HG03469 (cell line): ENCODE data around the gene LRP2.
"Not testable (repeated sequence)": the region's sequence is repeated elsewhere in the genome, so short reads cannot be mapped to it uniquely, and the experiment has no call there.

Source experiments
- ATAC-seq: cut with Tn5 transposase; IDR thresholded peaks from one replicate; pipeline ENCODE4 v1.9.1; 2021; ENCODE audit warnings: mild to moderate bottlenecking, moderate library complexity, moderate number of reproducible peaks; ENCODE audit not compliant: unreplicated experiment

Gene LRP2

GRCh38 chr2:169348321-169349024 is 13.9 kb downstream of the LRP2 start:
- ATAC-seq = no peak

GRCh38 chr2:169345486-169346437 is 16.6 kb downstream of the LRP2 start:
- no peak for ATAC-seq

DNA sequence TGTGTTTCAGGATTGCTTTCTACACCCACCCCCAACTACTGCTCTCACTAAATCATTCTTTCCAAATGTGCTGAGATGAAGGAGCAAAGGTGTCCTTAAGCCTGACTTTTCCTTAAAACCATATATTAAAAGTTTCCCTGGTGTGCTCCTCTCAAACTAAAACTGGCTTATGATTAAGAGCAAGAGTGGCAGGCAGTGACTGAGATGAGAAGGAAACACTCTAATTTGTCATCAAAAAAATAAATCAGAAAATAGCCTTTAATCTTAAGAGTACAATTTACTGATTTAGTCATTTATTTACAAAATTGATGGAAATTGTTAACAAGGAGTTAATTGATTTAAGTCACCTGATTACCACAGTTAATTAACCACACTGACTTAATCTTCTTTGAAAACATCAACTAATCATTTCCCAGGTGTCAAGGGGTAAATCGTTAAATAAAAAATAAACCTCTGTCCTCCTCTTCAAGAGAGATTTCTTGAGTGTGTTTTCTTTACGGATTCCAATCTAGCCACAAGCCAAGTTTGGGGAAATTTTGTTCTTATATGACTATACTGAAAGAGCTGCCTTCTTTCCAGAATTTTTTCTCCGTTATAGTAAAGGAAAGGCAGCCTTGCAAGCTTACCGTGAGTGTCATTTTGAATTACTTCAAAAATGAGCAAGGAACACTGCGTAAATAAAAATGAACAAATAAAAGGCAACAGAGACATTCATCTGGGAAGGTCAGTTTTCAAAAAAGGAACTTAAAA is 17.4 kb downstream of the LRP2 start:
- no peak for ATAC-seq

- no peak for ATAC-seq
Measured at GRCh38 chr2:169343202-169343601, 19.1 kb downstream of the LRP2 start.

DNA sequence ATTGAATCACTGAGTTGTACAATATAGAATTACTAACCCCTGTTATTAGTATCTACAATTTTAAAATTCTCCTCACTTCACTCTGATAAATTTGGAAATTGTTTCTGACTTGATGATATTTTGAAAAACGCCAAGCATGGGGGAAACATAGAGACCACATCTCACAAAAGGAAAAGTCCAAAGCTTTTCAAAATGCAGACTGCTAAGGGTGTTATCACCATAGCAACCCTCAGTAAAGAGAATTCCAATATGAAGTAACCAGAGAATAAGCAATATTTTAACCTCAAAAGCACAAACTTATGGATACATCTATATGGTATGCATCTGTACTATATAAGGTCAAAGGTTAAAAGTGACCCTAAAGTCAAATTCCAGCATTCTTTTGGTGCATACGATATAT is 22.7 kb downstream of the LRP2 start:
- no peak for ATAC-seq

DNA sequence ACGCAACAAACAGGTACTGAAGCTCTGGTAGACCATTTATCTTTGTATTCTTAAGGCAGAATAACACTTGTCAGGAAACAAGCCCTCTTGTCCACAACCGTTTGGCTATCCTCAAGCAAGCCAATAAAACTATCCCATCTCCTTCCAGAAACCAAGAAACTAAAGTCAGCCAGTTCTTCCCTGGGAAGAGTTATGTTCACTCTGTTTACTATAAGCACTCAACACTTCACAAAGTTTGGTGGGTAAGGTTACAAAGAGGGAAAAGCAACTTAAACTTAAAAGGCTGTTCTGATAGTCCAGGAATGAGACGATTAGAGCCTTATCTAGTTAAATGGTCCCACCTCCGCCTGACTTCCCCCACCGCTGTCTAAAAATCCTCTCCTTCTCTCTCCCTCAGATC is 25.6 kb downstream of the LRP2 start:
- no peak for ATAC-seq

DNA sequence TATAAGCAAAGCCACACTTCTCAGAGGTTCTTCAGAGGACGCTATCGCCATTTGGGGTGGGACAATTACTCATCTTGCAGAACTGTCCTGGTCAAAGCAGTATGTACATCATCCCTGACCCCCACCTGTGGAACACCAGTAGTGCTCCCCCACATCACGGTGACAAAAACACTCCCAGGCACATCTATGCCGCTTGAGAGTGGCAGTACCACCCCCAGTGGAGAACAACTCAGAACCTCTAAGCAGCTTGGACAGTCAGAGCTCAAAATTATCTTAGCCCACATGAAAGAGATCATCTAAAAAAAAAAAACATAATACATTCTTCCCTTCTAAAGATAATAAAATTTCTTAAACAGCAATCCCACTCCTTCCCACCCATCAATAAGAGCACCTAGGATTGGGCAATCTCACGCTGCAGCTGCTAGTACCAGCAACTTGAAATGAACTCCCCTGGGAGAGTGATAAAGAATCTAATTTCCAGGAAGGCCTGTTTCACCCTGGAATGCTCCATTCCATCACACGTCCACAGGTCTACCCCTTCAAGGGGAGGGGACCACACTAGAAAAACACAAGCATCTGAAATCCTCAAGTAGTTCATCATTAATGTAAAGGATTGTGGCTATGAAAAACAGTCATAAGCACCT is 31.7 kb downstream of the LRP2 start:
- no peak for ATAC-seq

GRCh38 chr2:169329688-169330554 is 32.4 kb downstream of the LRP2 start:
- no peak for ATAC-seq

DNA sequence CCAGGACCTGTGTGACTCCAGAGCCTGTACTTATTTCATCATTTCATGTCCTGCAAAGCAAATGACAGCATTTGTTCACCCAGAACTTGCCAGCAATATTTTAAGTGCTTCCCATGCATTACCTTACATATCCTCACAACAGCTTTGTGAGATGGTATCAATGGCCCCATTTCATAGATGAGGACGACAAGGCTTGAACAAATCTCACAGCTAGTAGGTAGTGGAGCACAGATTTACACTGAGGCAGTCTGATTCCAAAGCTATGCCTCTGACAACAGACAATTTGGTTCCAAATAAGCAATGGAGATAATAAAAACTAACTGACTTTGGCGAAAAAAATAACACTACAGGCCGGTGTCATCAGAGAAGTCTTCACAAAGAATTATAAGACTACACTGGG is 33.5 kb downstream of the LRP2 start:
- ATAC-seq = no peak

DNA sequence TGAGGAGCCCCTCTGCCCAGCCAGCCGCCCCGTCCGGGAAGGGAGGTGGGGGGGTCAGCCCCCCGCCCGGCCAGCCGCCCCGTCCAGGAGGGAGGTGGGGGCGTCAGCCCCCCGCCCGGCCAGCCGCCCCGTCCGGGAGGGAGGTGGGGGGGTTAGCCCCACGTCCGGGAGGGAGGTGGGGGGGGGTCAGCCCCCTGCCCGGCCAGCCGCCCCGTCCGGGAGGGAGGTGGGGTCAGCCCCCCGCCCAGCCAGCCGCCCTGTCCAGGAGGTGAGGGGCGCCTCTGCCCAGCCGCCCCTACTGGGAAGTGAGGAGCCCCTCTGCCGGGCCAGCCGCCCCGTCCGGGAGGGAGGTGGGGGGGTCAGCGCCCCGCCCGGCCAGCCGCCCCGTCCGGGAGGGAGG is 34.5 kb downstream of the LRP2 start:
- not testable (repeated sequence) for ATAC-seq

GRCh38 chr2:169325886-169326285 is 36.4 kb downstream of the LRP2 start:
- ATAC-seq = not testable (repeated sequence)

DNA sequence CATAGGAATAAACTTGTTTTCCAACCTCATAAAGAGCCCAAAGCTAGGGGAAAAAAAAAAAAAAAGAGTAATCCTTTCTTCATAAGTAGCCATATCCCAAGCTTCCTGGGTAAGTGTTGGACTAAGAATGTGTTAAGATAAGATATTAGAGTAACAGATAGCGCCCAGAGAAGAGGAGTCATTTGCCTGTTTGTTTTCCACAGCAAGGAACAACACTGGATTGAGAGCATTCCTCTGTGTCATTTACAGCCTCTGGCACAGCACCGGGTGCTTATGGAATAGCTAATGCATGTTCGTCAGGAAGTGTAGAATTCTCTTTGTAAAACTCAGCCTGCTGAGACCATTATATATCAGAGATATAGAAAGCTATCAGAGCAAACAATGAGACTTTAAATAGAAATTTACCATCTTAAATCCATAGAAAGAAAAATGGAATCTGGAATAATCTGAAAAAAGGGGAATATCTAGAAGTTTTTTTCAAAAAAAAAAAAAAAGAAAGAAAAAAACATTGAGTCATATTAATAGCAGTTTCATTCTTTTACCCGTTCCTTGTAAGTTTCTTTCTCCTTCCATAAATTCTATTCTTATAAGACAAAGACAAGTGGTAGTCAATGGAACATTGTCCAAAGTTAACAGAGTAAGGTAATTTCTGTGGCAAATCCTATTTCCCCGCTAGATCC is 37.6 kb downstream of the LRP2 start:
- no peak for ATAC-seq

- no peak for ATAC-seq
Measured at GRCh38 chr2:169323841-169324240, 38.5 kb downstream of the LRP2 start.

DNA sequence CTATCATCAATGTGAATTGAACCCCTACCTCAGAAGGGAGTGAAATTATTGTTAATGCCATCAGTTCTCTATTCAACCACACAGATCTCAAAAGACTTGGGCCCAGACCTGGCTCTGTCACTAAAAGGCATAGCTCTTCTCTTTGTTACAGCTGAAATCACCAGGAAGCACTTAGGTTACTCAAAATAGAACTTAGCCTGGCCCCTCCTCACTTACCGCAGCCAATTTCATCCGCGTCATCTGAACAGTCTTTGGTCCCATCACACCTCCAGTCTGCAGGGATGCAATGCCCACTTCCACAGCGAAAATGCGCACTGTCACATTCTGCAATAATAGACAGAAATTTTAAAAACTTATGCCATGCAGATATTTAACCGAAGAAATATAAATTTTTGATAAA is 41.8 kb downstream of the LRP2 start:
- ATAC-seq = no peak

DNA sequence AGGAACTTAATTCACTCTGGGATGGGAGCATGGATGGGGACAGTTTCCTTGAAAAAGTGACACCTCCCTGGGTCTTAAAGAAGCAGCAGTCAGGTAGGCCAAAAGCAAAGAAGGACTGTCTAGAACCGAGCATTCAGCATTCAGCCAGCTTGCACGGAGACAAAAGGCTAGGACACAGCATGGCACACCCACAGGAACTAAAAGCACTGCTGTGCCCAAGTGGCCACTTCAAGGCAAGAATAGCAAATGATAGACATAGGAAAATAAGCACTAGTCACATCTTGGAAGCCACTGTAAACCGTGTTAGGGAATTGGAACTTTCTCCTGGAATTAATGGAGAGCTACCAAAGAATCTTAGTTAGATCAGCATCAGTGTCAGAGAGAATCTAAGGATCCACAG is 47.0 kb downstream of the LRP2 start:
- ATAC-seq = no peak

- not testable (repeated sequence) for ATAC-seq
Measured at GRCh38 chr2:169308349-169308748, 54.0 kb downstream of the LRP2 start.

GRCh38 chr2:169304689-169305088 is 57.6 kb downstream of the LRP2 start:
- not testable (repeated sequence) for ATAC-seq

DNA sequence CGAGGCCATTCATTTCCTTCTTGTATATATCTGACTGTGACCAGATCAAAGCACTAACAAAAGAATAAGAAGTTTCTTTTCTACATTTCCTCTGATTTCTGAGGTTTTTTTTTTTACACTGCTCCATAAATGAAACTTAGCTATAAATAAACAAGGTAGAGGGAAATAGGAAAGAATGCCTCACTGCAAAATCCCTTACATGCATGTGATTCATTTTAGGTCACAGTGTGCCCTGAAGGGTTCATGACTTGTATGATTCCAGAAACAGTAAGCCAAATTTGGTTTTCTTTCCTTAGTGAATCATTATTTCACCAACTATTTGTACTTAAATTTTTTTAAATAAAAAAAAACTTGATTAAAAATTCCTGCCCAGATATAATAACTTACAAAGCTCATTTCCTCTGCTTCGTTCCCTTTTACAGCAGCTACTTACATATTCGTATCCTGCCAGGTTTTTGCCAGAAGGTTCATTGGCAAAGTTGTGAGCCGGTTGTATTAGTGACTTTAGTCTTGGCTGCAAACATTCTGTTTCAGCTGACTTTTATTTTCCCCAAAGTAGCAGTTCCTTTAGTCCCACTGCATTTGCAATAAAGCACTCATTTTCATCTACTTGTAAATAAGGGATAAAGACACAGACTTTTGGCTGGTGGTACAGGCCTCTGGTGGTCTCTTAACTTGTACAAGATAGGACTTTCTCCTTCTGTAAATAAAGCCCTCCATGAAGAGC is 58.6 kb downstream of the LRP2 start:
- no peak for ATAC-seq

DNA sequence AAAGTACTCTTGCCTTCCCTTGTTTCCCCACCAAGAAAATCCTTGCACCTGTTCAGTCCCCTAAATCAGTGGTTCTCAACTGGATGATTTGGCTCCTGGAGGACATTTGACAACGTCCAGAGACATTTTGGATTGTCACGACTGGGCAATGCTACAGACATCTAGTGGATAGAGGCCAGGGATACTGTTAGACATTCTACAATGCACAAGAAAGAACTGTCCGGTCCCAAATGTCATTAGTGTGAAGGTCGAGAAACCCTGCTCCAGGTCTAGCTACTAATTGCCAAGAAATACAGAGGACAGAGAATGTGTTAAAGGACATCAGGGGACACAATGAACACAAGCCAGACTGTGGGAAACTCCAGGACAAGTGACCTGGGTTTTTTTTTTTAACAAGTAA is 60.0 kb downstream of the LRP2 start:
- ATAC-seq = no peak
